OCI-M2 (cell line): Measurements from ENCODE around the gene TBL1Y.
"Not testable (repeated sequence)": the region's sequence is repeated elsewhere in the genome, so short reads cannot be mapped to it uniquely, and the experiment has no call there.

ENCODE experiments used
- DNase-seq: peaks from one replicate; lab custom pipeline; 2025; ENCODE audit not compliant: unreplicated experiment; lab: John Stamatoyannopoulos, UW

TBL1Y gene

DNA sequence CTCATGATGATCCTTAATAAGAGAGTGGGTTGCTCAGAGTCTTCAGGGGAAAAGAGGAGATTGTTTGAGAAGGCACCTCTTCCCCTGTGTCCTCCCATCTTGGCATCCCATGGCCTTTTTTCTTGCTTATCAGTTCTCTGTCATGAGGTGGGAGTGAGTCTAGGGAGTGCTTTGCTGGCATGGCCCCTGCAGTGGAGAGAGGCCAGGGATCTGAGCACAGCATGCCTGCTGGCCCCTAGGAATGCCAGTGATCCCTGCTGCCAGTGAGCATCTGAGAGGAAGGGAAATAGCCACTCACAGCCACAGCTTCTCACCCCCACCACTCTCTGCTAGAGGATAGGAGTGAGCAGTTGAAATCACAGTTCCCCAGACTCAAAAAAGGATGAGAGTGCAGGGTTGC is 168.2 kb downstream of the TBL1Y start:
- no peak for DNase-seq

DNA sequence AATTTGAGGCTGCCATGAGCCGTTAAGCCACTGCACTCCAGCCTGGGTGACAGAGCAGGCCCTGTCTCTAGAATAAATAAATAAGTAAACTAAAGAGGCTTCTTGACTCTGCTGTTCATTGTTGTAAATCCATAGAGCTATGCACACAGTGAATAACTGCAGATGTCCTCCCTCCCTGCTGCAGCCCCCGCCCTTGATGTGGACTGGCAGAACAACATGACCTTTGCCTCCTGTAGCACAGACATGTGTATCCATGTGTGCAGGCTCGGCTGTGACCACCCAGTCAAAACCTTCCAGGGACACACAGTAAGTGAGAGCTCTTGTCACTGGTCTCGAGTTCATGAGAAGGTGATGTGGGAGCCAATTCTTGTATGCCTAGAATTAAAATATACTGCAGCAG is 170.1 kb downstream of the TBL1Y start:
- not testable (repeated sequence) for DNase-seq

- DNase-seq, result no peak
These were observed 175.1 kb downstream of the TBL1Y start for GRCh38 chrY:7085606-7086005.

DNA sequence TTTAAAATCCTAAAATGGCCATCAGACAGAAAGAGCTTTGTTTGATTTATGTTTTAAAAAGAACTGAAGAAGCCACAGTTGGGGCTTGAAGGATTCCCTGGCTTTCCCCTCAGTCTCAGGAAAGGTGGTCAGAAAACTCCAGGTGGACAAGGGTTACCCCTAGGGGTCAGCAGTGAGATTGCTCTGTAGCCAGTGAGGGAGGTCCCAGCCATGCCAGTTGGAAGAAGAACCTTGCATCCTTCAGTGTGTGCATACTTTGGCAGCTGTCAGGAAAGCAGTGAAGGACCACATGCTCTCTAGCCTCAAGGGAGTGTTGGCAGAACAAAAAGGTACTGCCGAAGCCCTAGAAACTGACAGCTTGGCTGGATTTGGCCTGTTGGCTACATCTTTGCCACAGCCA is 182.3 kb downstream of the TBL1Y start:
- DNase-seq, result no peak

GRCh38 chrY:7094365-7094764 is 183.9 kb downstream of the TBL1Y start:
- DNase-seq, result no peak

- DNase-seq, result no peak
These were observed 186.5 kb downstream of the TBL1Y start for GRCh38 chrY:7097021-7097420.

DNA sequence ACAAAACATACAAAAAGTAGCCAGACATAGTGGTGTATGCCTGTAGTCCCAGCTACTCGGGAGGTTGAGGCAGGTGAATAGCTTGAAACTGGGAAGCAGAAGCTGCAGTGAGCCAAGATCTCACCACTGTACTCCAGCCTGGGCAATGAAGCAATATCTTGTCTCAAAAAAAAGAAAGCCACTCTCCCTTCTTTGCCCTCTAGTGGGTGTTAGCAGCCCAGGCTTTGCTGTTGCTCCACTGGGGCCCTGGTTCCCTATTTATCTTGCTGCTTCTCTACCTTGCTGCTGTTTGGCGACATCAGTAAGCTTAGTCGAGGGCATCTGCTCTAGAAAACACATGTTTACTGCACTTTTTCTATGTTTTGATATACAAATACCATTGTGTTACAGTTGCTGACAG is 189.2 kb downstream of the TBL1Y start:
- no peak for DNase-seq

DNA sequence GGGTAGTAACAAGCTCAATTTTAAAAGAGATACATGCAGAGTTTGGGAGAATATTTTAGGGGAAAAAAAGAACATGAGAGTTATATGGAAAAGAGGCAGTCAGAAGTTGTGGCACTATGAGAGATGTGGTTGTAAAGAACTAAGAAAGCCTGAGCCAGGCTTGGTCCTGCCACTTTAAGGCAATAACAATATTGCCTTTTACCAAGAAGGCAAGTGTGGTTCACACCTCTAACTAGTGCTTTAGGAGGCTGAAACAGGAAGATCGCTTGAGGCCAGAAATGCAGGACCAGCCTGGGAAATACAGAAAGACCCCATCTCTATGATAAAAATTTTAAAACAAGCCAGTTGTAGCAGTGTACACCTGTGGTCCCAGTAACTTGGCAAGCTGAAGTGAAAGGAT is 192.2 kb downstream of the TBL1Y start:
- no peak for DNase-seq

- no peak for DNase-seq
These were observed 196.7 kb downstream of the TBL1Y start for GRCh38 chrY:7107179-7107578.

DNA sequence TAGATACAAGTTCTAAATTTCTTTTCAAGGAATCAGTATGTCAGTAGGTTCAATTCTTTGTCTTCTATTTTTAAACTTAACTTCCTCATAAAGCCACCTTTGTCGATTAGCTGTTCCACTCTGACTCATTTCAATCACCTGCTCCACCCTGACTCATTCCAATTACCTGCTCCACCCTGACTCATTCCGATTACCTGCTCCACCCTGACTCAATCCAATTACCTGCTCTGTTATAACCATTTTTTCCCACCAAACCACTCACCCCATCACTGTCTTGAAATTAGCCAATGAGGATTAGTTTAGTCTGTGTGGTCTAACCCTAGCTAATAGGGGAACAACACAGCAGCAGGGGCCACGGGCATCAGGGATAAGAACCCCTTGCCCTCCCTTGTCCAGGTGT is 199.6 kb downstream of the TBL1Y start:
- DNase-seq, result no peak

DNA sequence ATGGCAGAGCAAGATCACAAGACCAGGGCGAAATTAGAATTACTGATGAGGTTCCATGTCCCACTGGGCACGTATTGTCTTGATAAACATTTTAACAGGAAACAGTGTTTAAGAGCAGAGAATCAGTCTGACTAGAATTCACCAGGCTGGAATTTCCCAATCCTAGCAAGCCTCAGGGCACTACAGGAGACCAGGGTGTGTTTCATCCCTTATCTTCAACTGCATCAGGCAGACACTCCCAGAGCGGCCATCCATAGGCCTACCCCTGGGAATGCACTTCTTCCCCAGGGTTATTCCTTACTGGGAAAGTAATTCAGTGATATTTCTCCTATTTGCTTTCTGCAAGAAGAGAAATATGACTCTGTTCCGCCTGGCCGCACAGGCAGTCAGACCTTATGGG is 205.4 kb downstream of the TBL1Y start:
- no peak for DNase-seq

GRCh38 chrY:7122202-7122601 is 211.7 kb downstream of the TBL1Y start:
- DNase-seq, result no peak

- no peak for DNase-seq
These were observed 214.9 kb downstream of the TBL1Y start for GRCh38 chrY:7125136-7126056.

DNA sequence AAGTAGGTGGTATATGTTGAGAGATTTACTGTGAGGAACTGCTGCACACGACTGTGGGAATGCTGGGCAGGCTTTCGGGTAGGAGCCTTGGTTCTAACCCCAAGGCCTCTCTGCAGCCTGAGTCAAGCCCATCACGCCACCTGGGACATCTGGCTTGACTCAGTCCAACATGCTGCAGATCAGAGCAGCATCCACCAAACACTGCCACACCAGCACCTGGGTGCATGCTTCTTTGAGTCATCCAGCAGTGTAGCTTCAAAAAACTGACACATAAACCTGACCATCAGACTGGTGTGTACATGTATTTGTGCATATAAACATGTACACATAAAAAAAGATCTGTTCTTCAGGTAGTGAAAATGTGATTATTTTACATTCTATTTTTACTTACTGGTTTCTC is 217.7 kb downstream of the TBL1Y start:
- no peak for DNase-seq
